ENCODE measurements around the gene OR2T1.
"Not testable (repeated sequence)": the region's sequence is repeated elsewhere in the genome, so short reads cannot be mapped to it uniquely, and the experiment has no call there.

GRCh38 chr1:248456635-248457034 is 53.8 kb downstream of the OR2T1 start:
- TF ChIP-seq EZH2 (IDR thresholded peaks at IDR 0.05); POLR2AphosphoS5 (IDR thresholded peaks at IDR 0.05; ENCODE audit: borderline replicate concordance, low read depth, low read length); FOXP2 (optimal IDR thresholded peaks at IDR 0.05; ENCODE audit: control extremely low read depth, extremely low read length, insufficient read depth): not testable (repeated sequence)

Data from SK-N-MC (cell line).